Neural progenitor cell (in vitro differentiated cells): ENCODE results near the gene MAP3K6. TPM values are rescaled to one million over a fixed set of nuclear protein-coding genes. Genes with fewer than 3 reads are reported as not detected.
A peak's percentile ranks its signal among the peaks of the same experiment; 100 is the strongest.

Source experiments
- DNase-seq: peaks from one replicate; pipeline ENCODE4 v3.0.0-alpha.2; 2016; ENCODE audit warnings: low spot score
- H2AFZ ChIP-seq: fragments of 200-600 bp; sonication (generic); replicated peaks from 2 replicates; pipeline ENCODE4 v1.6.1; 2016; ENCODE audit warnings: antibody characterized with exemption
- H3F3A ChIP-seq: fragments of 200-600 bp; sonication (generic); 2 replicates; pipeline ENCODE4 v1.6.1; 2016; ENCODE audit warnings: antibody characterized with exemption, low read depth
- H3K27ac ChIP-seq: fragments of 200-600 bp; sonication (generic); 2 replicates; pipeline ENCODE4 v1.5.1; 2016; ENCODE audit warnings: mild to moderate bottlenecking
- H3K27me3 ChIP-seq: fragments of 200-600 bp; sonication (generic); 2 replicates; pipeline ENCODE4 v1.6.1; 2016; ENCODE audit warnings: mild to moderate bottlenecking, moderate library complexity
- H3K36me3 ChIP-seq: fragments of 200-600 bp; sonication (generic); 2 replicates; pipeline ENCODE4 v1.5.1; 2016
- H3K4me1 ChIP-seq: fragments of 200-600 bp; sonication (generic); 2 replicates; pipeline ENCODE4 v1.6.1; 2016; ENCODE audit warnings: mixed run types
- H3K4me2 ChIP-seq: fragments of 200-600 bp; sonication (generic); 2 replicates; pipeline ENCODE4 v1.6.1; 2016
- H3K4me3 ChIP-seq: fragments of 200-600 bp; sonication (generic); 2 replicates; pipeline ENCODE4 v1.5.1; 2016
- H3K79me2 ChIP-seq: fragments of 200-600 bp; sonication (generic); 2 replicates; pipeline ENCODE4 v1.6.1; 2016; ENCODE audit warnings: low read depth
- H3K9ac ChIP-seq: fragments of 200-600 bp; sonication (generic); 2 replicates; pipeline ENCODE4 v1.6.1; 2016
- H3K9me3 ChIP-seq: fragments of 200-600 bp; sonication (generic); 2 replicates; pipeline ENCODE4 v1.5.1; 2016; ENCODE audit warnings: low read depth
- H4K20me1 ChIP-seq: fragments of 200-600 bp; sonication (generic); 2 replicates; pipeline ENCODE4 v1.6.1; 2016; ENCODE audit warnings: low read depth
- H3K27ac Mint-ChIP-seq: 3 replicates; pipeline ENCODE4 v1.8.0; 2021; ENCODE audit warnings: mixed read lengths
- H3K27me3 Mint-ChIP-seq: 2 replicates; pipeline ENCODE4 v1.8.0; 2022; ENCODE audit warnings: low read depth, mild to moderate bottlenecking, inconsistent platforms, moderate library complexity, mixed read lengths; ENCODE audit not compliant: insufficient read depth
- H3K36me3 Mint-ChIP-seq: 3 replicates; pipeline ENCODE4 v1.8.0; 2021; ENCODE audit warnings: mixed read lengths
- H3K4me1 Mint-ChIP-seq: 3 replicates; pipeline ENCODE4 v1.8.0; 2021; ENCODE audit warnings: mixed read lengths
- H3K4me3 Mint-ChIP-seq: 3 replicates; pipeline ENCODE4 v1.8.0; 2021; ENCODE audit warnings: mild to moderate bottlenecking, moderate library complexity, mixed read lengths
- H3K9me3 Mint-ChIP-seq: 3 replicates; pipeline ENCODE4 v1.8.0; 2020; ENCODE audit warnings: mixed read lengths
- CTCF ChIP-seq: fragments of 200-600 bp; sonication (generic); IDR thresholded peaks from 2 replicates; pipeline ENCODE4 v1.5.1; 2017; ENCODE audit warnings: antibody characterized with exemption, mild to moderate bottlenecking
- EZH2 ChIP-seq: fragments of 200-600 bp; sonication (generic); IDR thresholded peaks from 2 replicates; pipeline ENCODE4 v1.6.1; 2017; ENCODE audit warnings: antibody characterized with exemption, mild to moderate bottlenecking, moderate library complexity
- EZH2phosphoT487 ChIP-seq: fragments of 200-600 bp; sonication (generic); IDR thresholded peaks from 2 replicates; pipeline ENCODE4 v1.6.1; 2017; ENCODE audit warnings: antibody characterized with exemption
- total RNA-seq: library from RNA; depleted of rRNA; stranded (reverse); fragments of >200 nt; gene quantifications from 2 replicates; pipeline ENCODE4 v1.2.3, GENCODE V29; 2015; ENCODE audit warnings: low replicate concordance

MAP3K6 gene
- total RNA-seq, 1 donor from 2014 or later, result 1.9 TPM

DNA sequence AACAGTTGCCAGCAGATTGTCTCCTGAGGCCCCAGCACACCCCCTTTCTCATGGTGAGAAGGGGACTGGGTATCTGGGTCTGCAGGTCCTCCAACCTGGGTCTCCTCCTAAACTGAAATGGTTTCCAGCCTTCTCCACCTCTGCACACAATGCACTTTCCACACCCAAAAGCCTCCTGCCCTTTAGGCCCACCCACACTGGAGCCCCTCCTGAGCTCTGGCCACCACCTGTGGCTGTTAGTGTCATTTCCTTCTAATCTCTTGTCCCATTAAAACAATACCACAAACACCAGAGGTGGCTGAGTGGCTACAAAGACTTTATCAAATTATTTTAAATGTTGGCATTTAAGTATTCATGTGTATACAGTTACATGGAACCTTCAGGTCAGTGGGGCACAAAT lies 37.2 kb upstream of the MAP3K6 start:
- peak overlapping the region; percentile 75 for H3K27ac Mint-ChIP-seq
- H3K27me3 Mint-ChIP-seq, result peaks cover 5% of the 10 kb centered on the region
- peaks cover 13% of the 10 kb centered on the region for H3K36me3 Mint-ChIP-seq
- H3K4me3 Mint-ChIP-seq, result no peak overlapping the region
- H3K9ac ChIP-seq, result no peak overlapping the region
- H3K9me3 ChIP-seq, result no peaks in the 10 kb centered on the region
- no peak overlapping the region for H2AFZ ChIP-seq
- peak overlapping the region; percentile 70 for H3K4me2 ChIP-seq
- peaks cover 68% of the 10 kb centered on the region for H3F3A ChIP-seq
- peaks cover 6% of the 10 kb centered on the region for H4K20me1 ChIP-seq
- H3K4me3 ChIP-seq, result no peak overlapping the region
- no peak overlapping the region for H3K27ac ChIP-seq
- H3K36me3 ChIP-seq, result no peaks in the 10 kb centered on the region
- H3K4me1 ChIP-seq, result peaks cover 66% of the 10 kb centered on the region
- no peaks in the 10 kb centered on the region for H3K79me2 ChIP-seq
- TF ChIP-seq EZH2phosphoT487 (no peak), CTCF (no peak), EZH2 (no peak)
- DNase-seq, result no peak
- no peaks in the 10 kb centered on the region for H3K9me3 Mint-ChIP-seq
- H3K4me1 Mint-ChIP-seq, result peaks cover 65% of the 10 kb centered on the region
- H3K27me3 ChIP-seq, result no peaks in the 10 kb centered on the region

GRCh38 chr1:27403065-27403726 lies 36.4 kb upstream of the MAP3K6 start:
- Histone ChIP-seq H2AFZ (no peak overlapping the region), H3K4me2 (no peak overlapping the region), H3K4me3 (no peak overlapping the region), H3K79me2 (no peaks in the 10 kb centered on the region), H3K27ac (no peak overlapping the region), H3K27me3 (no peaks in the 10 kb centered on the region), H3F3A (peaks cover 71% of the 10 kb centered on the region), H4K20me1 (peaks cover 6% of the 10 kb centered on the region), H3K9me3 (no peaks in the 10 kb centered on the region), H3K9ac (no peak overlapping the region), H3K36me3 (no peaks in the 10 kb centered on the region), H3K4me1 (peaks cover 68% of the 10 kb centered on the region)
- Mint-ChIP-seq H3K9me3 (no peaks in the 10 kb centered on the region), H3K27ac (peak overlapping the region; percentile 33), H3K27me3 (peaks cover 5% of the 10 kb centered on the region), H3K36me3 (peaks cover 11% of the 10 kb centered on the region), H3K4me3 (no peak overlapping the region), H3K4me1 (peaks cover 69% of the 10 kb centered on the region)
- peak; percentile 52 for DNase-seq
- TF ChIP-seq EZH2phosphoT487 (no peak), CTCF (peak; percentile 36)

GRCh38 chr1:27402349-27402754 lies 35.6 kb upstream of the MAP3K6 start:
- no peak overlapping the region for H2AFZ ChIP-seq

More at GRCh38 chr1:27402349-27402754, 35.6 kb upstream of the MAP3K6 start:
- Mint-ChIP-seq H3K9me3 (no peaks in the 10 kb centered on the region), H3K36me3 (peaks cover 6% of the 10 kb centered on the region), H3K27me3 (peaks cover 5% of the 10 kb centered on the region), H3K4me1 (peaks cover 77% of the 10 kb centered on the region), H3K27ac (no peak overlapping the region), H3K4me3 (no peak overlapping the region)
- Histone ChIP-seq H4K20me1 (peaks cover 6% of the 10 kb centered on the region), H3K4me2 (no peak overlapping the region), H3K27me3 (no peaks in the 10 kb centered on the region), H3K36me3 (no peaks in the 10 kb centered on the region), H3K4me3 (no peak overlapping the region), H3K4me1 (peaks cover 67% of the 10 kb centered on the region), H3K9ac (no peak overlapping the region), H3K27ac (peak overlapping the region; percentile 13), H3K9me3 (no peaks in the 10 kb centered on the region), H3F3A (peaks cover 63% of the 10 kb centered on the region), H3K79me2 (no peaks in the 10 kb centered on the region)
- DNase-seq, result peak; percentile 59
- TF ChIP-seq CTCF (peak; percentile 56), EZH2phosphoT487 (no peak)
